ENCODE results near the gene SLC38A2.

Gene SLC38A2

DNA sequence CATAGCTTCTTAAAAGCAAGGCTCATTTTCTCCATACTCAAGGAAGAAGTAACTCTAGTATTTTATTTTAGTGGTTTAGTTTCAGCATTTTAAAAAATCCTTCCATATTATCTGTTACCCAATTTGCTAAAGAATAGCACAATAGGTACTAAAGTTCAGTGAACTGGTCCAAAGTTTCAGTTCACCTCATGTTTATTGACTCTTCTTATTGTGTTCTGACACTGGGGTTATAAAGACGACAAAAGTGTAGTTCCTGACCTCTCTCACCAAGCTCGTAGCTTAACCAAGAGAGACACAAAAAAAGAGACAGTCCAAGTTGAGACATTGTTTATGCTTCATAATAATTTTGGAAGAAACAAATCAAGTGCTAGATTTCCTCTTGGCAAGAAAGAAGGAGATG is 40.8 kb upstream of the SLC38A2 start:
- ChIA-PET CTCF (interaction anchor here (0.7 to 0.9 kb wide), 2 partner anchors 248 to 521 kb away, joined by 5 to 7 read pairs; no protein-coding TSS in a partner anchor), POLR2A (no interaction called here)
- TF ChIP-seq OVOL3 (tag by site-specific recombination; IDR thresholded peaks at IDR 0.05) (no peak), ZNF670 (tag by site-specific recombination; IDR thresholded peaks at IDR 0.05; ENCODE audit: low read depth) (no peak), ZNF132 (tag by site-specific recombination; IDR thresholded peaks at IDR 0.05; ENCODE audit: borderline replicate concordance) (no peak), ZNF354C (tag by site-specific recombination; IDR thresholded peaks at IDR 0.05; ENCODE audit: borderline replicate concordance, low read depth) (no peak), HOXC10 (CRISPR knock-in tag; IDR thresholded peaks at IDR 0.05) (no peak), RBAK (tag by site-specific recombination; IDR thresholded peaks at IDR 0.05) (no peak), YY2 (tag by site-specific recombination; IDR thresholded peaks at IDR 0.05) (no peak), ZNF830 (tag by site-specific recombination; IDR thresholded peaks at IDR 0.05; ENCODE audit: low read depth) (no peak), BCL11B (tag by site-specific recombination; IDR thresholded peaks at IDR 0.05; ENCODE audit: low read depth) (no peak), ZNF521 (tag by site-specific recombination; IDR thresholded peaks at IDR 0.05) (no peak), ZNF214 (tag by site-specific recombination; IDR thresholded peaks at IDR 0.05; ENCODE audit: borderline replicate concordance) (no peak), ZNF341 (tag by site-specific recombination; IDR thresholded peaks at IDR 0.05; ENCODE audit: low read depth) (no peak), TCF7L2 (IDR thresholded peaks at IDR 0.05; ENCODE audit: borderline replicate concordance, low read depth, low read length) (no peak), ZFP3 (tag by site-specific recombination; IDR thresholded peaks at IDR 0.05; ENCODE audit: low read depth) (no peak), PRDM1 (tag by site-specific recombination; IDR thresholded peaks at IDR 0.05) (no peak), MYNN (tag by site-specific recombination; IDR thresholded peaks at IDR 0.05; ENCODE audit: borderline replicate concordance) (no peak)
- TF ChIP-seq, protein P1, sequence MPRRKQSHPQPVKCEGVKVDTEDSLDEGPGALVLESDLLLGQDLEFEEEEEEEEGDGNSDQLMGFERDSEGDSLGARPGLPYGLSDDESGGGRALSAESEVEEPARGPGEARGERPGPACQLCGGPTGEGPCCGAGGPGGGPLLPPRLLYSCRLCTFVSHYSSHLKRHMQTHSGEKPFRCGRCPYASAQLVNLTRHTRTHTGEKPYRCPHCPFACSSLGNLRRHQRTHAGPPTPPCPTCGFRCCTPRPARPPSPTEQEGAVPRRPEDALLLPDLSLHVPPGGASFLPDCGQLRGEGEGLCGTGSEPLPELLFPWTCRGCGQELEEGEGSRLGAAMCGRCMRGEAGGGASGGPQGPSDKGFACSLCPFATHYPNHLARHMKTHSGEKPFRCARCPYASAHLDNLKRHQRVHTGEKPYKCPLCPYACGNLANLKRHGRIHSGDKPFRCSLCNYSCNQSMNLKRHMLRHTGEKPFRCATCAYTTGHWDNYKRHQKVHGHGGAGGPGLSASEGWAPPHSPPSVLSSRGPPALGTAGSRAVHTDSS (tag by site-specific recombination; IDR thresholded peaks at IDR 0.05), result no peak
- TF ChIP-seq, protein P2, sequence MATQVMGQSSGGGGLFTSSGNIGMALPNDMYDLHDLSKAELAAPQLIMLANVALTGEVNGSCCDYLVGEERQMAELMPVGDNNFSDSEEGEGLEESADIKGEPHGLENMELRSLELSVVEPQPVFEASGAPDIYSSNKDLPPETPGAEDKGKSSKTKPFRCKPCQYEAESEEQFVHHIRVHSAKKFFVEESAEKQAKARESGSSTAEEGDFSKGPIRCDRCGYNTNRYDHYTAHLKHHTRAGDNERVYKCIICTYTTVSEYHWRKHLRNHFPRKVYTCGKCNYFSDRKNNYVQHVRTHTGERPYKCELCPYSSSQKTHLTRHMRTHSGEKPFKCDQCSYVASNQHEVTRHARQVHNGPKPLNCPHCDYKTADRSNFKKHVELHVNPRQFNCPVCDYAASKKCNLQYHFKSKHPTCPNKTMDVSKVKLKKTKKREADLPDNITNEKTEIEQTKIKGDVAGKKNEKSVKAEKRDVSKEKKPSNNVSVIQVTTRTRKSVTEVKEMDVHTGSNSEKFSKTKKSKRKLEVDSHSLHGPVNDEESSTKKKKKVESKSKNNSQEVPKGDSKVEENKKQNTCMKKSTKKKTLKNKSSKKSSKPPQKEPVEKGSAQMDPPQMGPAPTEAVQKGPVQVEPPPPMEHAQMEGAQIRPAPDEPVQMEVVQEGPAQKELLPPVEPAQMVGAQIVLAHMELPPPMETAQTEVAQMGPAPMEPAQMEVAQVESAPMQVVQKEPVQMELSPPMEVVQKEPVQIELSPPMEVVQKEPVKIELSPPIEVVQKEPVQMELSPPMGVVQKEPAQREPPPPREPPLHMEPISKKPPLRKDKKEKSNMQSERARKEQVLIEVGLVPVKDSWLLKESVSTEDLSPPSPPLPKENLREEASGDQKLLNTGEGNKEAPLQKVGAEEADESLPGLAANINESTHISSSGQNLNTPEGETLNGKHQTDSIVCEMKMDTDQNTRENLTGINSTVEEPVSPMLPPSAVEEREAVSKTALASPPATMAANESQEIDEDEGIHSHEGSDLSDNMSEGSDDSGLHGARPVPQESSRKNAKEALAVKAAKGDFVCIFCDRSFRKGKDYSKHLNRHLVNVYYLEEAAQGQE (tag by site-specific recombination; IDR thresholded peaks at IDR 0.05), result no peak
- H3K9me3 ChIP-seq (ENCODE audit: control insufficient read depth, insufficient read depth, low read depth, low read length), result no peaks in the 10 kb centered on the region
- H3K27ac ChIP-seq (ENCODE audit: extremely low read depth, low read depth, low read length), result no peak overlapping the region
- H3K36me3 ChIP-seq (ENCODE audit: control insufficient read depth in 2 of 2, insufficient read depth in 1 of 2, low read length in 2 of 2), result no peaks in the 10 kb centered on the region
- no peak overlapping the region for H3K4me3 ChIP-seq (ENCODE audit: low read depth, low read length)
- H3K4me1 ChIP-seq (ENCODE audit: control insufficient read depth, insufficient read depth, low read length), result no peaks in the 10 kb centered on the region

DNA sequence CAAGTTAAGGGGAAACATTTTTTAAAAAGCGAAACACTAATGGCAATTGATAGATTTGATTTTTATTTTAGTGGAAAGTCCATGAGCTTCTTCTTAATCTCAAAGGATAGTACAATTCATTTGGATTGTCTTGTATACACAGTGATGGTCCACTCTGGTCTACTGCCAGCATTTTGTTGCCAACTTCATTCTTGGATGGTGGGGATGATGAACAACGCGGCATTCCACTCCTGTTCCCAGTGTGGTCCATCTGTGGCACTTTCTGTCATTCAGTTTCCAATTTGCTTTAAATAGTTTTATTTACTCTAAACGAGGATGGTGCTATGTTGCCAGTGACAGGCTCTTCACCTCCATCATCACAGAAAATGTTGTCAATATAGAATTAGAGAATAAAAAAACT is 40.3 kb upstream of the SLC38A2 start:
- Histone ChIP-seq H3K36me3 (ENCODE audit: control insufficient read depth in 2 of 2, insufficient read depth in 1 of 2, low read length in 2 of 2) (no peaks in the 10 kb centered on the region), H3K4me1 (ENCODE audit: control insufficient read depth, insufficient read depth, low read length) (no peaks in the 10 kb centered on the region), H3K9me3 (ENCODE audit: control insufficient read depth, insufficient read depth, low read depth, low read length) (no peaks in the 10 kb centered on the region), H3K27ac (ENCODE audit: extremely low read depth, low read depth, low read length) (no peak overlapping the region), H3K4me3 (ENCODE audit: low read depth, low read length) (no peak overlapping the region)
- TF ChIP-seq ZNF548 (tag by site-specific recombination; IDR thresholded peaks at IDR 0.05) (no peak), GLI4 (tag by site-specific recombination; IDR thresholded peaks at IDR 0.05) (no peak), SCRT2 (tag by site-specific recombination; IDR thresholded peaks at IDR 0.05) (no peak), SP7 (tag by site-specific recombination; IDR thresholded peaks at IDR 0.05) (no peak), ZNF830 (tag by site-specific recombination; IDR thresholded peaks at IDR 0.05; ENCODE audit: low read depth) (no peak), KLF1 (tag by site-specific recombination; IDR thresholded peaks at IDR 0.05) (no peak)
- TF ChIP-seq, protein P3, sequence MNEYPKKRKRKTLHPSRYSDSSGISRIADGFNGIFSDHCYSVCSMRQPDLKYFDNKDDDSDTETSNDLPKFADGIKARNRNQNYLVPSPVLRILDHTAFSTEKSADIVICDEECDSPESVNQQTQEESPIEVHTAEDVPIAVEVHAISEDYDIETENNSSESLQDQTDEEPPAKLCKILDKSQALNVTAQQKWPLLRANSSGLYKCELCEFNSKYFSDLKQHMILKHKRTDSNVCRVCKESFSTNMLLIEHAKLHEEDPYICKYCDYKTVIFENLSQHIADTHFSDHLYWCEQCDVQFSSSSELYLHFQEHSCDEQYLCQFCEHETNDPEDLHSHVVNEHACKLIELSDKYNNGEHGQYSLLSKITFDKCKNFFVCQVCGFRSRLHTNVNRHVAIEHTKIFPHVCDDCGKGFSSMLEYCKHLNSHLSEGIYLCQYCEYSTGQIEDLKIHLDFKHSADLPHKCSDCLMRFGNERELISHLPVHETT (tag by site-specific recombination; IDR thresholded peaks at IDR 0.05), result no peak
- ChIA-PET CTCF (no interaction called here), POLR2A (no interaction called here)
